Central memory CD8-positive, alpha-beta T cell (primary cell): Measurements from ENCODE around the gene TMPRSS6.

ENCODE experiments used
- ATAC-seq: fragments of 150-1000 bp; cut with Tn5 transposase; replicated peaks from 2 replicates; pipeline ENCODE4 v1.10.0; 2022; ENCODE audit warnings: mild to moderate bottlenecking, moderate FRiP score, moderate number of reproducible peaks; ENCODE audit not compliant: poor library complexity, severe bottlenecking; ENCODE audit errors: extremely low read depth
- DNase-seq, 2 donors: peaks; one replicate each; pipeline ENCODE4 v3.0.0; 2021; ENCODE audit warnings: low spot score in 2 of 2
- H3K27ac Mint-ChIP-seq: one replicate; pipeline ENCODE4 v1.8.0; 2022; ENCODE audit warnings: low read depth, mild to moderate bottlenecking, moderate library complexity, mixed read lengths
- H3K27me3 Mint-ChIP-seq: one replicate; pipeline ENCODE4 v1.8.0; 2022; ENCODE audit warnings: mixed read lengths
- H3K36me3 Mint-ChIP-seq: one replicate; pipeline ENCODE4 v1.8.0; 2022; ENCODE audit warnings: mild to moderate bottlenecking, moderate library complexity, mixed read lengths; ENCODE audit not compliant: insufficient read depth
- H3K4me1 Mint-ChIP-seq: one replicate; pipeline ENCODE4 v1.8.0; 2022; ENCODE audit warnings: mixed read lengths
- H3K4me3 Mint-ChIP-seq: one replicate; pipeline ENCODE4 v1.8.0; 2022; ENCODE audit warnings: mild to moderate bottlenecking, moderate library complexity, mixed read lengths
- H3K9me3 Mint-ChIP-seq: one replicate; pipeline ENCODE4 v1.8.0; 2022; ENCODE audit warnings: mixed read lengths

The TMPRSS6 gene

GRCh38 chr22:37028692-37029674, 80.5 kb downstream of the TMPRSS6 start:
- H3K36me3 Mint-ChIP-seq, result no peaks in the 10 kb centered on the region
- no peaks in the 10 kb centered on the region for H3K9me3 Mint-ChIP-seq
- no peaks in the 10 kb centered on the region for H3K27me3 Mint-ChIP-seq
- ATAC-seq (no peak), DNase-seq (no peak)
- H3K4me1 Mint-ChIP-seq, result peaks cover 7% of the 10 kb centered on the region
- no peak overlapping the region for H3K27ac Mint-ChIP-seq
- no peak overlapping the region for H3K4me3 Mint-ChIP-seq

GRCh38 chr22:37027556-37027955, 82.0 kb downstream of the TMPRSS6 start:
- Mint-ChIP-seq H3K4me1 (peaks cover 7% of the 10 kb centered on the region), H3K27me3 (no peaks in the 10 kb centered on the region), H3K9me3 (no peaks in the 10 kb centered on the region), H3K27ac (no peak overlapping the region), H3K4me3 (no peak overlapping the region), H3K36me3 (no peaks in the 10 kb centered on the region)
- DNase-seq (no peak), ATAC-seq (no peak)

GRCh38 chr22:37026325-37026724, 83.2 kb downstream of the TMPRSS6 start:
- Mint-ChIP-seq H3K36me3 (no peaks in the 10 kb centered on the region), H3K4me3 (no peak overlapping the region), H3K27ac (no peak overlapping the region)

DNA sequence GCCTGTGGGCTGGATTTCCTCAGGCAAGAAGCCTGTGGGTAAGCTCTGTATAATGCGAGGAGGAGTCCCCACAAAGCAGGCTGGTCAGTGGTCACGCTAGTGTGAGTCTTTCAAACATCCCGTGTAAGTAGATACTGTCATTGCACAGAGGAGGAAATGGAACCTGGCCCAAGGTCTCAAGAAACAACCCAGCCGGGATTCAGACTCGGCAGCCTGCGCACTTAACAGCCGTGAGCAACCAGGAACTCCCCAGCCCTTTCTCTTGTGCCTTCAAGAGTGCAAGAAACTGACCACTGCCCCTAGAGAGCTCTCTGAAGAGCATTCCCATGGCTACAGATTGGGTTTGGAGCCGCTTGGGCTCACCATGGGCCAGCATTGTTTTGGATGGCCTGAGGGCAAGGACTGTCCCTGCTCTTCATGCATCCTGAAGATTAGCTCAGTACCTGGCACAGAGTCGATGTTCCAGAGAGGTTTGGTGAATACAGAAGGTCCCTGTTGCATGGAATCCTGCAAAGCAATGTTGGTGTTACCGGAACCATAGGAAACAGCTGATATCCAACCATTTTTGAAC, 83.9 kb downstream of the TMPRSS6 start:
- H3K27ac Mint-ChIP-seq, result no peak overlapping the region

More at GRCh38 chr22:37026325-37026724, 83.2 kb downstream of the TMPRSS6 start:
- H3K9me3 Mint-ChIP-seq, result no peaks in the 10 kb centered on the region
- ATAC-seq, result no peak
- no peak for DNase-seq
- no peaks in the 10 kb centered on the region for H3K27me3 Mint-ChIP-seq
- H3K4me1 Mint-ChIP-seq, result peaks cover 14% of the 10 kb centered on the region

GRCh38 chr22:37024339-37025157, 85.0 kb downstream of the TMPRSS6 start:
- Mint-ChIP-seq H3K4me3 (no peak overlapping the region), H3K9me3 (no peaks in the 10 kb centered on the region), H3K27me3 (no peaks in the 10 kb centered on the region), H3K4me1 (peaks cover 18% of the 10 kb centered on the region), H3K27ac (no peak overlapping the region), H3K36me3 (no peaks in the 10 kb centered on the region)
- ATAC-seq, result no peak
- DNase-seq, result no peak

More for the DNA sequence above, 83.9 kb downstream of the TMPRSS6 start:
- Mint-ChIP-seq H3K36me3 (no peaks in the 10 kb centered on the region), H3K4me3 (no peak overlapping the region), H3K27me3 (no peaks in the 10 kb centered on the region), H3K4me1 (peaks cover 14% of the 10 kb centered on the region), H3K9me3 (no peaks in the 10 kb centered on the region)
- ATAC-seq (no peak), DNase-seq (no peak)

DNA sequence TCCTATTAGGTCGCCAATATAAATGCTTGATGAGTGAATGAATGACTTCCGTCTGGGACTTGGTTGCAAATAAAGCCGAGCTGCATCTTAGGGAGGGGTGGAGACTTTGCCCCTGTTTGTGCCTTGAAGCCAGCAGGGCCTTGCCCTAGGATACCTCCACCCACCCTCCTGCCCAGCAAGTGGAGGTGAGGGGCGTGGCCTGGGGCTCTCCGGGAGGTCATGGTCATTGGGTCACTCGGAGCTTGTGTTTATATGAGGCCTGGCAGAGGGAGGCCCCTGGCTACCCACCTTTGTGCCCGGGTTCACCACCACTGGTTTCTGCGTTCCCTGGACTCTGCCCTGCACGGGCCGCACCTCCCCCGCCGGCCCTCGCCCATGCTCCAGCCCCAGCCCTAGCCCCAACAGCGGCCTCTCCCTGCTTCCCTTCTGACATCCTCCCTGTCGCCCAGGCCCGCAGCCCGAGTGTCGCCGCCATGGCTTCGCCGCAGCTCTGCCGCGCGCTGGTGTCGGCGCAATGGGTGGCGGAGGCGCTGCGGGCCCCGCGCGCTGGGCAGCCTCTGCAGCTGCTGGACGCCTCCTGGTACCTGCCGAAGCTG, 85.7 kb downstream of the TMPRSS6 start:
- no peaks in the 10 kb centered on the region for H3K27me3 Mint-ChIP-seq
- peaks cover 18% of the 10 kb centered on the region for H3K4me1 Mint-ChIP-seq
- no peak overlapping the region for H3K4me3 Mint-ChIP-seq
- H3K36me3 Mint-ChIP-seq, result no peaks in the 10 kb centered on the region
- no peak for DNase-seq
- no peaks in the 10 kb centered on the region for H3K9me3 Mint-ChIP-seq
- no peak overlapping the region for H3K27ac Mint-ChIP-seq
- no peak for ATAC-seq

DNA sequence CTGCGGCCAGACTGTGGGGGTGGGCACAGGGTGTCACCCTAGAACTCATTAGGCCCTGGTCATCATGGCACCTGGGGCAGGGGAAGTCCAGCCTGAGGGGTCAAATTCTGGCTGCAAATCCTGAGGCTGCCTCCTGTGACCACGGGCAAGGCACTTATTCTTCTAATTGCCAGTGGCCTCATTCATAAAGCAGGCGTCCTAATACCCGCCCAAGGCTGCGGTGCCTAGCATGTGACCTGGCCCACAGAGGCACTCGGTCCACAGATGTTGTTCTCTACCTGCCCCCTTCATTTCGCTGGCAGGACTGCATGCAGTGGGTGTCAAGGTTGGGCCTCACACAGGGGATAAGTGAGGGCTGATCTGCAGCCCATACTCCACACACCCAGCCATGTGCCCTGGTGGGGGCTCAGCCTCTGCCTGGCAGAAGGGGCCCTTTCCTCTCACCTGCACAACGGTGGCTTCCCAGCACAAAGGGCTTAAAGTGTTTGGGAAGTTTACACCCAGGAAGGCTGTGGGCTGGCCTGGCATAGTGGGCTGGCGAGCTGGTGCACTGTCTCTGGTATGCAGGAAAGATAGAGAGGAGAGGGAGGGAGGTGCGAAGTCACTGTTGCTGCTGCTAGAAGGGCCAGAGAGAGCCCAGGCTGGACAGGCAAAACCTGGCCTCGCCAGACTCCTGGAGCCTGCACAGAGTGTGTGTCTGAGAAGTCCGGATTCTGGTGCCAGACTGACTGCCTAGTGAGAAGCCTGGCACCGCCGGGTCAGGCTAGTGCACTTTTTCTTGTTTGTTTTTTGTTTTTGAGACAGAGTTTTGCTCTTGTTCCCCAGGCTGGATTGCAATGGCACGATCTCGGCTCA, 86.8 kb downstream of the TMPRSS6 start:
- H3K27ac Mint-ChIP-seq, result no peak overlapping the region
- H3K4me3 Mint-ChIP-seq, result no peak overlapping the region
- no peaks in the 10 kb centered on the region for H3K36me3 Mint-ChIP-seq
- no peaks in the 10 kb centered on the region for H3K27me3 Mint-ChIP-seq
- no peaks in the 10 kb centered on the region for H3K9me3 Mint-ChIP-seq
- ATAC-seq, result no peak
- H3K4me1 Mint-ChIP-seq, result peaks cover 18% of the 10 kb centered on the region
- no peak for DNase-seq

DNA sequence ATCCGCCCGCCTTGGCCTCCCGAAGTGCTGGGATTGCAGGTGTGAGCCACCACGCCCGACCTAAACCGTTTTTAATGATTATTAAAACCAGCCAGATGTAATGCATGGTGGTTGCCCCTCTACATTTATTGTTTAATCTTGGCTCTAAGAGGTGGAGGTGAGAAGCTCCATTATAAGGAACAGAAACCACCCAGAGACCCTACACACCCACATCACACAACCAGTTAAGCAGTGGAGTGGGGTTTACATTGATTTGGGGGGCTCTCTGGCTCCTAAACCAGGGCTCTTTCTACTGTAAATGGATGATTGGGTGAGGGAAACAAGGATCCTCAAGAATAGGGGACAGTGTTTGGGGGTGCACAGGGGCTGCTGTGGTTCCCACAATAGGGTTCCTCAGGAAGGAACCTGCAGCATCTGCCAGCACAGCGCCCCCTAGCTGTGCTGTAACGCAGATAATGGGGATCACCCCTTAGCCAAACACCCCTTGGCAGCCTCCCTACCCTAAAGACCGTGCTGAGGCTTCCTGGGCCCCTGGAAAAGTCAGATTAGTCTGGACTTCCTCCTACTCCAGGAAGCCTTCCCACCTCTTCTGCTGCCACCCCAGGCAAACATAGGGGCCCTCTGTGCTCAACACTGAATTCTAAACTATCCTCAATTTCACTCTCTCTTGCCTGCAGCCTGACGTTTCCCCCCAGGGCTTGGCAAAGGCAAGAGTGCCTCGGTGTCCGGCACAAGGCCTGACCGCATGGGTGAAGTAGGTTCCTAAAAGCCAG, 87.6 kb downstream of the TMPRSS6 start:
- peaks cover 18% of the 10 kb centered on the region for H3K4me1 Mint-ChIP-seq
- no peaks in the 10 kb centered on the region for H3K9me3 Mint-ChIP-seq
- ATAC-seq (peak; percentile 45), DNase-seq (peak; percentile 21 to 40)
- H3K4me3 Mint-ChIP-seq, result peak overlapping the region; percentile 59
- no peak overlapping the region for H3K27ac Mint-ChIP-seq
- H3K27me3 Mint-ChIP-seq, result no peaks in the 10 kb centered on the region
- peaks cover 1% of the 10 kb centered on the region for H3K36me3 Mint-ChIP-seq

GRCh38 chr22:37021041-37021440, 88.5 kb downstream of the TMPRSS6 start:
- no peak overlapping the region for H3K27ac Mint-ChIP-seq
- no peaks in the 10 kb centered on the region for H3K27me3 Mint-ChIP-seq
- peak overlapping the region; percentile 18 for H3K4me3 Mint-ChIP-seq
- H3K4me1 Mint-ChIP-seq, result peaks cover 18% of the 10 kb centered on the region
- ATAC-seq (no peak), DNase-seq (no peak)
- no peaks in the 10 kb centered on the region for H3K9me3 Mint-ChIP-seq
- H3K36me3 Mint-ChIP-seq, result peaks cover 2% of the 10 kb centered on the region

GRCh38 chr22:37020192-37020479, 89.4 kb downstream of the TMPRSS6 start:
- peaks cover 16% of the 10 kb centered on the region for H3K4me1 Mint-ChIP-seq
- DNase-seq (no peak), ATAC-seq (no peak)
- H3K27ac Mint-ChIP-seq, result peak overlapping the region; percentile 35
- H3K9me3 Mint-ChIP-seq, result no peaks in the 10 kb centered on the region
- peaks cover 2% of the 10 kb centered on the region for H3K36me3 Mint-ChIP-seq
- H3K27me3 Mint-ChIP-seq, result no peaks in the 10 kb centered on the region
- H3K4me3 Mint-ChIP-seq, result peak overlapping the region; percentile 85
